Spleen (tissue), 7 donors: ENCODE measurements around the gene PXK.

ENCODE experiments used
- POLR2A ChIP-seq, 3 donors: fragments of 450-650 bp; IDR thresholded peaks; one replicate each; pipeline ENCODE4 v1.5.1; 2017; ENCODE audit warnings: antibody characterized with exemption in 3 of 3, mild to moderate bottlenecking in 1 of 3
- POLR2AphosphoS5 ChIP-seq, 3 donors: sonication (generic); formaldehyde crosslinking; IDR thresholded peaks; one replicate each; pipeline ENCODE4 v1.5.1; 2017; ENCODE audit warnings: antibody characterized with exemption in 3 of 3
- TF ChIP-seq, protein P1 (sequence below), 11 experiments: fragments of 200-600 bp in 7 of 11; fragments of 450-650 bp in 4 of 11; sonication (generic) in 4 of 11; IDR thresholded peaks in 8 of 11; conservative IDR thresholded peaks in 3 of 11; 1 replicate in 7 of 11; 2 replicates in 4 of 11; pipeline versions ENCODE4 v1.4.0 to v1.8.0; 2016 to 2021; ENCODE audit warnings: antibody characterized with exemption in 11 of 11, inconsistent platforms in 4 of 11, mild to moderate bottlenecking in 1 of 11
- donor health status: DM: no; HTN: no; CAD: no; lungs with moderate emphysema.
- donor health status: DM: no; HTN: no; CAD: no.
- donor health status: DM: no; HTN: no; CAD: no.

DNA sequence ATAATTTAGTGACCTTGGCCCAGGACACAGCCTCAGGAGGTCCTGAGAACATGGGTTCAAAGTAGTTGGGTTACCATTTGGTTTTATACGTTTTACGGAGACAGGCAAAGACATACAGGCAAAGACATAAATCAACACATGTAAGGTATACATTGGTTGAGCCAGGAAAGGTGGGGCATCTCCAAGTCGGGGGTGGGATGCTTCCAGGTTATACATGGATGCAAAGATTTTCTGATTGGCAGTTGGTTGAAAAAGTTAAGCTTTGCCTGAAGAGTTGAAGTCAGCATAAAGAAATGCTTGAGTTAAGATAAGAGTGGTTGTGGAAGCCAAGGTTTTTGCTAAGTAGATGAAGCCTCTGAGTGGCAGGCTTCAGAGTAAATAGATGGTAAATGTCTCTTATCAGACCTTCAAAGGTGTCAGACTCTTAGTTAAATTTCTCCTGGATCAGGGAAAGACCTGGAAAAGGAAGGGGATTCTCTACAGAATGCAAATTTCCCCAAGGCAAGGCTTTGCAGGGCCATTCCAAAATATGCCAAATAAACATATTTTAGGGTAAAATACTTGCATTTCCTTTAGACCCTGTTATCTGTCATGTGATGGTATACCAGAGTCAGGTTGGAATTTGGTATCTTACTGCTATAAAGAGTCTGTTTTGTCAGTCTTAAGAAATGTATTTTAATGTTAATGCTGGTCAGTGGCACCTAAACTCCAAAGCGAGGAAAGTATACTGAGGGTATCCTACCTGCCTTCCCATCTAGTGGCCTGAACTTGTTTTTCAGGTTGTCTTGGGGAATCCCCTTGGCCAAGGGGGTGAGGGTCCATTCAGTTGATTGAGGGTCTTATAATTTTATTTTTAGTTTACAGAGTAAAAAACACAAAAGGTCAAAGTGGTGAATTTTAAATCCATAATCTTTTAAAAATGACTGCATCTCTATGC, 109.1 kb downstream of the PXK start:
- no peak for TF ChIP-seq POLR2AphosphoS5 (IDR thresholded peaks at IDR 0.05)
- TF ChIP-seq POLR2A (IDR thresholded peaks at IDR 0.05): no peak
- TF ChIP-seq, protein P1, sequence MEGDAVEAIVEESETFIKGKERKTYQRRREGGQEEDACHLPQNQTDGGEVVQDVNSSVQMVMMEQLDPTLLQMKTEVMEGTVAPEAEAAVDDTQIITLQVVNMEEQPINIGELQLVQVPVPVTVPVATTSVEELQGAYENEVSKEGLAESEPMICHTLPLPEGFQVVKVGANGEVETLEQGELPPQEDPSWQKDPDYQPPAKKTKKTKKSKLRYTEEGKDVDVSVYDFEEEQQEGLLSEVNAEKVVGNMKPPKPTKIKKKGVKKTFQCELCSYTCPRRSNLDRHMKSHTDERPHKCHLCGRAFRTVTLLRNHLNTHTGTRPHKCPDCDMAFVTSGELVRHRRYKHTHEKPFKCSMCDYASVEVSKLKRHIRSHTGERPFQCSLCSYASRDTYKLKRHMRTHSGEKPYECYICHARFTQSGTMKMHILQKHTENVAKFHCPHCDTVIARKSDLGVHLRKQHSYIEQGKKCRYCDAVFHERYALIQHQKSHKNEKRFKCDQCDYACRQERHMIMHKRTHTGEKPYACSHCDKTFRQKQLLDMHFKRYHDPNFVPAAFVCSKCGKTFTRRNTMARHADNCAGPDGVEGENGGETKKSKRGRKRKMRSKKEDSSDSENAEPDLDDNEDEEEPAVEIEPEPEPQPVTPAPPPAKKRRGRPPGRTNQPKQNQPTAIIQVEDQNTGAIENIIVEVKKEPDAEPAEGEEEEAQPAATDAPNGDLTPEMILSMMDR (IDR thresholded peaks at IDR 0.05 in 8 of 11, conservative IDR thresholded peaks at IDR 0.05 in 3 of 11): no peak
